Measurements from ENCODE around the gene COL4A2. TPM values are rescaled to one million over a fixed set of nuclear protein-coding genes. Genes with fewer than 3 reads are reported as not detected.

COL4A2 gene
- total RNA-seq, 1 donor from 2014 or later: 273 TPM

GRCh38 chr13:110262082-110262436, 45.0 kb upstream of the COL4A2 start:
- intact Hi-C loops (cut with DNase I): no loop called here
- Histone ChIP-seq H3K4me3 (no peak overlapping the region), H3K4me1 (peaks cover 39% of the 10 kb centered on the region), H3K36me3 (no peaks in the 10 kb centered on the region), H3K27me3 (no peaks in the 10 kb centered on the region), H3K27ac (no peak overlapping the region), H3K9me3 (no peaks in the 10 kb centered on the region)
- TF ChIP-seq CTCF (IDR thresholded peaks at IDR 0.05): no peak
- ATAC-seq: peak; percentile 3
- DNase-seq: no peak

- Histone ChIP-seq H3K27me3 (no peaks in the 10 kb centered on the region), H3K36me3 (no peaks in the 10 kb centered on the region), H3K4me1 (peaks cover 43% of the 10 kb centered on the region), H3K27ac (no peak overlapping the region), H3K4me3 (no peak overlapping the region), H3K9me3 (no peaks in the 10 kb centered on the region)
- ATAC-seq (no peak), DNase-seq (no peak)
- intact Hi-C loops (cut with DNase I): no loop called here
- TF ChIP-seq CTCF (IDR thresholded peaks at IDR 0.05): no peak
These were observed 44.4 kb upstream of the COL4A2 start for GRCh38 chr13:110262508-110263291.

GRCh38 chr13:110263404-110263803, 43.7 kb upstream of the COL4A2 start:
- no peak for DNase-seq

GRCh38 chr13:110263888-110264287, 43.2 kb upstream of the COL4A2 start:
- H3K9me3 ChIP-seq: no peaks in the 10 kb centered on the region
- no peak for TF ChIP-seq CTCF (IDR thresholded peaks at IDR 0.05)
- intact Hi-C loops (cut with DNase I): no loop called here
- H3K4me1 ChIP-seq: peaks cover 39% of the 10 kb centered on the region
- H3K27me3 ChIP-seq: no peaks in the 10 kb centered on the region
- DNase-seq (no peak), ATAC-seq (peak; percentile 59)
- no peak overlapping the region for H3K4me3 ChIP-seq
- peak overlapping the region; percentile 25 for H3K27ac ChIP-seq
- no peaks in the 10 kb centered on the region for H3K36me3 ChIP-seq

More at GRCh38 chr13:110263404-110263803, 43.7 kb upstream of the COL4A2 start:
- intact Hi-C loops (cut with DNase I): no loop called here
- H3K36me3 ChIP-seq: no peaks in the 10 kb centered on the region
- H3K9me3 ChIP-seq: no peaks in the 10 kb centered on the region
- no peak for ATAC-seq
- no peak overlapping the region for H3K4me3 ChIP-seq
- peaks cover 43% of the 10 kb centered on the region for H3K4me1 ChIP-seq
- TF ChIP-seq CTCF (IDR thresholded peaks at IDR 0.05): no peak
- H3K27ac ChIP-seq: no peak overlapping the region
- H3K27me3 ChIP-seq: no peaks in the 10 kb centered on the region

- H3K4me1 ChIP-seq: peaks cover 36% of the 10 kb centered on the region
- ATAC-seq: no peak
- intact Hi-C loops (cut with DNase I): no loop called here
- H3K27ac ChIP-seq: no peak overlapping the region
- H3K27me3 ChIP-seq: no peaks in the 10 kb centered on the region
- DNase-seq: no peak
- no peak overlapping the region for H3K4me3 ChIP-seq
- no peaks in the 10 kb centered on the region for H3K9me3 ChIP-seq
- no peak for TF ChIP-seq CTCF (IDR thresholded peaks at IDR 0.05)
- H3K36me3 ChIP-seq: no peaks in the 10 kb centered on the region
These were observed 42.3 kb upstream of the COL4A2 start for GRCh38 chr13:110264685-110265275.
